Gastroesophageal sphincter (tissue), 4 donors: ENCODE measurements around the gene RNU5B-1. TPM values are rescaled to one million over a fixed set of nuclear protein-coding genes. Genes with fewer than 3 reads are reported as not detected.

Experiments
- ATAC-seq: fragments of 150-250 bp; one replicate; pipeline ENCODE4 v1.9.1; 2016; ENCODE audit warnings: mild to moderate bottlenecking, moderate library complexity
- H3K27ac ChIP-seq, 4 donors: fragments of 200-600 bp; sonication (generic) in 3 of 4; 1 replicate in 3 of 4; 2 replicates in 1 of 4; pipeline ENCODE4 v1.5.1; 2016 to 2019
- H3K27me3 ChIP-seq: fragments of 200-600 bp; sonication (generic); one replicate; pipeline ENCODE4 v1.5.1; 2019
- H3K36me3 ChIP-seq, 2 donors: fragments of 200-600 bp; sonication (generic); one replicate each; pipeline ENCODE4 v1.5.1; 2019; ENCODE audit warnings: control low read depth in 1 of 2
- H3K4me1 ChIP-seq, 3 donors: fragments of 200-600 bp; sonication (generic); 1 replicate in 2 of 3; 2 replicates in 1 of 3; pipeline ENCODE4 v1.5.1; 2016 to 2019; ENCODE audit warnings: control low read depth in 2 of 3
- H3K4me3 ChIP-seq, 2 donors: fragments of 200-600 bp; sonication (generic); one replicate each; pipeline ENCODE4 v1.5.1; 2019; ENCODE audit warnings: mild to moderate bottlenecking in 1 of 2, moderate library complexity in 1 of 2
- H3K9me3 ChIP-seq, 3 donors: fragments of 200-600 bp; sonication (generic); one replicate each; pipeline ENCODE4 v1.5.1; 2017 to 2019; ENCODE audit warnings: control low read depth in 2 of 3
- EP300 ChIP-seq: sonication (generic); formaldehyde crosslinking; IDR thresholded peaks from one replicate; pipeline ENCODE4 v1.6.1; 2017; ENCODE audit warnings: antibody characterized with exemption, mild to moderate bottlenecking
- POLR2A ChIP-seq, 2 donors: fragments of 450-650 bp; IDR thresholded peaks; one replicate each; pipeline ENCODE4 v1.6.1; 2017; ENCODE audit warnings: antibody characterized with exemption in 2 of 2, mild to moderate bottlenecking in 2 of 2, moderate library complexity in 1 of 2
- POLR2AphosphoS5 ChIP-seq: sonication (generic); formaldehyde crosslinking; IDR thresholded peaks from one replicate; pipeline ENCODE4 v1.6.1; 2017; ENCODE audit warnings: antibody characterized with exemption
- WGBS, 2 donors: methylation state at CpG; one replicate each; pipeline ENCODE4 v1.1.5; 2018; ENCODE audit warnings: low coverage in 1 of 2; 5-methylcytosine and 5-hydroxymethylcytosine counted together
- total RNA-seq, 4 donors: library from RNA; depleted of rRNA; stranded (reverse); fragments of >200 nt; gene quantifications; one replicate each; pipeline ENCODE4 v1.1.0, GENCODE V29; 2016
- TF ChIP-seq, protein P1 (sequence below), 4 experiments: fragments of 200-600 bp in 2 of 4; fragments of 450-650 bp in 2 of 4; sonication (generic) in 1 of 4; IDR thresholded peaks; one replicate each; pipeline ENCODE4 v1.5.1; 2017 to 2019; ENCODE audit warnings: antibody characterized with exemption in 4 of 4, mild to moderate bottlenecking in 2 of 4, moderate library complexity in 2 of 4

RNU5B-1 gene
- total RNA-seq, 4 donors from 2014 or later, result not detected

DNA sequence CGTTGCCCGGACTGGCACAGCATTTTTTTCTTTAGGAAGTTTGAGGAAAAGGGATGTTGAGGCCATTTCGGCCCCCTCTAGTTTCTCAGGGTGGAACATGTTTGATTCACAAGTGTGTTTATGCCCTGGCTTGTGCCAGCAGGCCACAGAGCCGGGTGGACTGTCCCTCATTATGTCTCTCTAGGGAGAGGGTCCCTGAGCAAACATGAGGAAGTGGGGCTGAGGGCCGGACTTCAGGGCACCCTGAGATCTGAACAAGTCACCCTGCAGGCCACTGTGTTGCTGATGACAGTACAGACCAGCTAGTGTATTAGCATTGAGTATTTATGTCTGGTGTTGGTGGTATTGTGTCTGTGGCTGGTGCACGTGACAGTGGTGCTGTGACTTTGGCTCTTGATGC lies 34.9 kb downstream of the RNU5B-1 start:
- WGBS, 2 donors, result 86% methylated on average over 2 of the region's 6 CpGs; no CpG with 5 or more reads in 1 of the 2 donors
- H3K27me3 ChIP-seq, result peaks cover 15% of the 10 kb centered on the region
- no peaks in the 10 kb centered on the region for H3K9me3 ChIP-seq
- TF ChIP-seq POLR2AphosphoS5 (no peak), POLR2A (IDR thresholded peaks at IDR 0.05) (no peak), EP300 (no peak)
- TF ChIP-seq, protein P1, sequence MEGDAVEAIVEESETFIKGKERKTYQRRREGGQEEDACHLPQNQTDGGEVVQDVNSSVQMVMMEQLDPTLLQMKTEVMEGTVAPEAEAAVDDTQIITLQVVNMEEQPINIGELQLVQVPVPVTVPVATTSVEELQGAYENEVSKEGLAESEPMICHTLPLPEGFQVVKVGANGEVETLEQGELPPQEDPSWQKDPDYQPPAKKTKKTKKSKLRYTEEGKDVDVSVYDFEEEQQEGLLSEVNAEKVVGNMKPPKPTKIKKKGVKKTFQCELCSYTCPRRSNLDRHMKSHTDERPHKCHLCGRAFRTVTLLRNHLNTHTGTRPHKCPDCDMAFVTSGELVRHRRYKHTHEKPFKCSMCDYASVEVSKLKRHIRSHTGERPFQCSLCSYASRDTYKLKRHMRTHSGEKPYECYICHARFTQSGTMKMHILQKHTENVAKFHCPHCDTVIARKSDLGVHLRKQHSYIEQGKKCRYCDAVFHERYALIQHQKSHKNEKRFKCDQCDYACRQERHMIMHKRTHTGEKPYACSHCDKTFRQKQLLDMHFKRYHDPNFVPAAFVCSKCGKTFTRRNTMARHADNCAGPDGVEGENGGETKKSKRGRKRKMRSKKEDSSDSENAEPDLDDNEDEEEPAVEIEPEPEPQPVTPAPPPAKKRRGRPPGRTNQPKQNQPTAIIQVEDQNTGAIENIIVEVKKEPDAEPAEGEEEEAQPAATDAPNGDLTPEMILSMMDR (IDR thresholded peaks at IDR 0.05), result no peak
- H3K27ac ChIP-seq, result no peak overlapping the region
- no peaks in the 10 kb centered on the region for H3K4me1 ChIP-seq
- no peak overlapping the region for H3K4me3 ChIP-seq
- ATAC-seq, result no peak
- no peaks in the 10 kb centered on the region for H3K36me3 ChIP-seq

DNA sequence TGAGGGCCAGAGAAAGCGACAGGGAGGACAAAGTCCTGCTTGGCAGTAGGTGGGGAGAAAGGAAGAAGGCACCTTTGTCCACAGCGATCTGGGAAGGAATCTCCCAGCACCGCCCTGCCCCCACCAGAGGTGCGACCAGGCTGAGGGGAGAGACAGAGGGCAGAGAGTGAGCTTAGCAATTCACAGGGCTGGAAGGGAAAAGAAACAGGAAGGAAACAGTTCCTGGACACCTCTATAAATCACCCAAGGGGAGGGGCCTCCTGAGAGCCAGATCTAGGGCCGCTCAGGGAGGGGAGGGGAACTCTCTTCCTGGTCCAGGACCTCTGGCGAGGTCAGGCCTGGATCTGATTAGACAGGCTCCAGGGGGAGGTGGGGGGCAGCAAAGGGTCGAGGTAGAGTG lies 35.4 kb downstream of the RNU5B-1 start:
- no peaks in the 10 kb centered on the region for H3K36me3 ChIP-seq
- TF ChIP-seq POLR2A (IDR thresholded peaks at IDR 0.05), result no peak
- TF ChIP-seq POLR2AphosphoS5, result no peak
- TF ChIP-seq, protein P1 (IDR thresholded peaks at IDR 0.05), result no peak
- TF ChIP-seq EP300, result no peak
- H3K4me3 ChIP-seq, result no peak overlapping the region
- H3K9me3 ChIP-seq, result no peaks in the 10 kb centered on the region
- ATAC-seq, result no peak
- H3K4me1 ChIP-seq, result no peaks in the 10 kb centered on the region
- peaks cover 15% of the 10 kb centered on the region for H3K27me3 ChIP-seq
- H3K27ac ChIP-seq, result no peak overlapping the region
- WGBS, 2 donors, result 62 to 73% methylated on average over 3 to 4 of the region's 7 CpGs

DNA sequence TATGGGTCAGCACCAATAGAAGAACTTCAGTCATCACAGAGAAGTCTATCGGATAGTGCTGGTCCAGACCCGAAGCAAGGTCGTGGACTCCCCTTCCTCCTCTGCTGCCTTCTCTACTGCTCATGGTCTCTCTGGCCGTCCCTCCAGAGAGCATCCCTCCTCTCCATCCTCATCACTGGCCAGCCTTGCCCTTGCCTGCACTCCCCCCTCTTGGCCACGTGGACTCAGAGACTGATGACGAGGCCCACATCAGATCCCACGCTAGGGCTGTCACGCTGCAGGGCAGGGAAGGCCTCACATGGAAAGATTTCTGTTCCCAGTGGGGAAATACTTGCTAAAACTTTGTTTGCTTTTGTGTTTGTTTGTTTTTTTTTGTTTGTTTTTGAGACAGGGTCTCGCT lies 38.0 kb downstream of the RNU5B-1 start:
- no peak overlapping the region for H3K27ac ChIP-seq

DNA sequence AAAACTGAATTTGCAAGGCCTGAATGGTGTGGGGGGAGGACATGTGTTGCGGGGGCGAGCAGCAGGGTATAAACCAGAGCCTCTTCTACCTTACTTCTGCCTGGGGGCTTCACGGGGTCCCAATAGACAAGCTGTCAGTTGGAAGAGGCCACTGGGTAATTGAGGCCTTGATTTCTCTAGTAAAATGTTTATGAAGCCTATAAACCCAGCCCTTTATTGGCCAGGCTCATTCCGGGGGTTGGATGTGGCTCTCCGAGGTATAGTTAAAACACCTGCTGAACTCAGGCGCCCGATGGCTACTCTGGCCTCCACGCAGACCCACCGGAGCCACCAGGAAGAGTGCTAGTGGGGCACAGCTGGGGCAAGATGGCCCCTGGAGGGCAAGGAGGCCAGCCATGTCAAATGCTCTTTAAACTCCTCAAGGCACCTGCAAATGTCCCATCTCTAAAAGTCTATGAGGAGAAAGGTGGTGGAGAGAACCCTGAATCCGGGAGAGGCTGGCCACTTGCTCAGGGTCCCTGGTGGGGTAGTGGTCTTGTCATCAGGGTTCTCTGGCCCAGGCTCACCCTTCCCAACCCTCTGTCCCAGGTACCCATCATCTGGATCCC lies 39.0 kb downstream of the RNU5B-1 start:
- H3K4me1 ChIP-seq, result no peaks in the 10 kb centered on the region
- H3K27me3 ChIP-seq, result peaks cover 4% of the 10 kb centered on the region
- H3K9me3 ChIP-seq, result no peaks in the 10 kb centered on the region
- H3K36me3 ChIP-seq, result no peaks in the 10 kb centered on the region
- H3K27ac ChIP-seq, result no peak overlapping the region
- no peak for ATAC-seq
- 74 to 100% methylated on average over 3 to 7 of the region's 10 CpGs for WGBS, 2 donors
- TF ChIP-seq POLR2A (IDR thresholded peaks at IDR 0.05) (no peak), EP300 (no peak), POLR2AphosphoS5 (no peak)
- TF ChIP-seq, protein P1 (IDR thresholded peaks at IDR 0.05), result no peak
- H3K4me3 ChIP-seq, result no peak overlapping the region

More for the DNA sequence above, 38.0 kb downstream of the RNU5B-1 start:
- WGBS, 2 donors, result 95 to 97% methylated on average over 5 to 6 of the region's 9 CpGs
- Histone ChIP-seq H3K27me3 (peaks cover 13% of the 10 kb centered on the region), H3K4me1 (no peaks in the 10 kb centered on the region), H3K9me3 (no peaks in the 10 kb centered on the region), H3K4me3 (no peak overlapping the region), H3K36me3 (no peaks in the 10 kb centered on the region)
- no peak for ATAC-seq
- TF ChIP-seq POLR2A (IDR thresholded peaks at IDR 0.05), result no peak

DNA sequence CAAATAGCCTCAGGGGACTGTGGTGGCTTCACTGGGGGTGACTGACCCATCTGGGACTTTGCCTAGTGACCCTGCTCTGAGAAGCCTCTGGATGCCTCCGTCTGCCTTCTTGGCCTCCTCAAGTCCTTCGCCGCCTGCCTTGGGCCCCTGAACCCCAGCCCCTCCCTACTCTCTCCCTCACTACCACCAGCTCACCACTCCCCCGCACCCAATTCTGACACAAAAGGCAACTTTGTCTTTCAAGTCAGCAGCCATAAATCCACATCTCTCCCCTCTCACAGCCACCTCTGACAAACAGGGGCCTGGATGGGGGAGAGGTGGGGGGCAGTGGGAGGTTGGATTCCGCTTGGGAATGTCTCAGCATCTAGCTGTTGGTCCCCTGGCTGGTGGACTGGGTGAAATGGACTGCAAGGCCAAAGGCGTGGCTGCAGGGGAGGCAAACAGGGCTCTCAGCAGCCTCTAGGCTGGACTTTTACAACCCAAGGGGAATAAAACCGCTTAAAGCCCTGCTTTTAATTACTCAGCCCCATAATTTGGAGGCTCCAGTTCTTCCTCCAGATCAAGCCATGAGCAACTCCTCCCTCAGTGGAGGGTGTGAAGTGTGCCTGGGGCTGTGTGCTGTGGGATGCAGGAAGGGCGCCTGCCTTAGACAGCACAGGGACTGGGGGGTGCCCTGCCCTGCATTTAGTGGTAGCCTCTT lies 39.9 kb downstream of the RNU5B-1 start:
- Histone ChIP-seq H3K36me3 (no peaks in the 10 kb centered on the region), H3K4me3 (no peak overlapping the region), H3K27me3 (peaks cover 4% of the 10 kb centered on the region), H3K9me3 (no peaks in the 10 kb centered on the region), H3K4me1 (no peaks in the 10 kb centered on the region), H3K27ac (no peak overlapping the region)
- TF ChIP-seq POLR2A (IDR thresholded peaks at IDR 0.05), result no peak
- TF ChIP-seq EP300, result no peak
- TF ChIP-seq, protein P1 (IDR thresholded peaks at IDR 0.05), result no peak
- TF ChIP-seq POLR2AphosphoS5, result no peak
- WGBS, 2 donors, result 54% methylated on average over 3 of the region's 8 CpGs; no CpG with 5 or more reads in 1 of the 2 donors
- no peak for ATAC-seq
